GM18907 (cell line): ENCODE results near the gene ZNF683.

Experiments used
- ATAC-seq: cut with Tn5 transposase; IDR thresholded peaks from one replicate; pipeline ENCODE4 v1.9.1; 2021; ENCODE audit warnings: mild to moderate bottlenecking, moderate library complexity; ENCODE audit not compliant: unreplicated experiment

The ZNF683 gene

DNA sequence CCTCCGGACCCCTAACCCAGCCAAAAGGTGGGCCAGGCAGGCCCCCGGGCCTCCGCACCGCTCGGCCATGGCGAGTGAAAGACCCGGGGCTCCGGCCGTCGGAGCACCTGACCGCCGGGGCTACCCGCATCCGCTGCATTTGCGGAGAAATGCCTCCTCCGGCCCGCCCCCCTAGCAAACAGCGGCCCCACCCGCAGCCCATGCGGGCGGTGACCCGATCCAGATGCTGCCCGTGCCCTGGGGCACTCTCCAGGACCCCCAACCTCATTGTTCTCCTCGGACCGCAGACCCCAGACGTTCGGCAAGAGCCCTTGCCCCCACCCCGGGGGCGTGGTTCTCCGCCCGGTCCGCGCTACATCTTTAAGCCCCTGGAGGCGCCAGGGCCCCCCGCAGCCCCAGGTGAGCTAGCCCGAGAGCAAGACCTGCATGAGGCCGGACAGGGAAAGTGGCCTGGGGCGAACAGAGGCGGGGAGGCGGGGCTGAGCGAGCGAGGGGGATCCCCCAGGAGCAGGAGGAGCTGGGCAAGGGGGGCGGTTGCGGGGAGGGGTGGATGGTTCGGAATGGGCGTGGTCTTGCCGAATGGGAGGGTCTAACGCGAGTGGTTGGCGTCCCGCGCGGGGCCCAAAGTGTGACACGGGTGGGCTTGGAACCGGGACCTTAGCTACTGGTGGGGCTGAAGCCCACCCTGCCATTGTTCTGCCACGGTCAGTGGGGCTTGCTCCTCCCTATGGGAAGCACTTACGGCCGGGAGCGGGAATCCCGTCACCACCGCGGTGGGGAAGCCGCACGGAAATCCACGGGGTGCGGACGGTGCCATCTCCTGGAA, 12.4 kb downstream of the ZNF683 start:
- no peak for ATAC-seq

GRCh38 chr1:26358411-26359384, 13.9 kb downstream of the ZNF683 start:
- no peak for ATAC-seq

DNA sequence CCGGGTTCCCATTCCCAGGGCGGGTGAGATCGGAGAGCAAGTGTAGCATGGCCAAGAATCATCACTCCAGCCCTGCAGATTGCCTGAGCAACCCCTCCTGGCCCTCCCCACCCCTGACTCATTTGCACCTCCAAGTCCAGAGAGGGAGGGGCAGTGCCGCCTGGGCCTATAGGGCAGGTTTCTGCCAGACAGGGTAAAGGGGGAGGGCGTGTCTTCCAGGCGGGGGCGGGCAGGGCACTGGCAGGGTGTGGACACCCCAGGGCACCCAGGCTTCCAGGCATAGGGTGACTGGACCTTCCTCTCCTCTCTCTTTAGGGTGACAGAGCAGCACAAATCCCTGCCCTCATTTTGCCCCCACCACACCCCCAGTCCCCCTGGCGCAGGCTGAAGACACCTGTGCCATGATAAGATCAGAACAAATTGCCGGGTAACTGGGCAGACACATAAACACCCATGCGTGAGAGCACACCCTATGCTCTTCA, 15.4 kb downstream of the ZNF683 start:
- no peak for ATAC-seq

DNA sequence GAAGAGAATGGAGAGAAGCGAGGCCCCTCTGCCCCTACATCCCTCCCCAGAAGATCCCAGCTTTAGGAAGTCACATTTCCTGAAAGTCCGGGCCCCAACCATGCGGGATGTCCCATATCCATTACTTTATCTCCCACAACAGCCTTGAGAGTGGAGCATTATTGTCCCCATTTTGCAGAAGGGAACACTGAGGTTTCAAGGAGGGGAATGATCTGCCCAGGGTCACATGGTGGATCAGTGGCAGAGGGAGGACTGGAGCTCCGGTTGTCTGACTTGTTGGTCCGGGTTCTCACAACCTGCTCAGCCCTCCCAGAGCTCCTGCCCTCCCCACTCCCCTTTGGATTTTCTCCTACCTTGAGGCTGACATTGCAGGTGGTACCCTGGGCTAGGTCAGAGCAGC, 16.4 kb downstream of the ZNF683 start:
- ATAC-seq: no peak

DNA sequence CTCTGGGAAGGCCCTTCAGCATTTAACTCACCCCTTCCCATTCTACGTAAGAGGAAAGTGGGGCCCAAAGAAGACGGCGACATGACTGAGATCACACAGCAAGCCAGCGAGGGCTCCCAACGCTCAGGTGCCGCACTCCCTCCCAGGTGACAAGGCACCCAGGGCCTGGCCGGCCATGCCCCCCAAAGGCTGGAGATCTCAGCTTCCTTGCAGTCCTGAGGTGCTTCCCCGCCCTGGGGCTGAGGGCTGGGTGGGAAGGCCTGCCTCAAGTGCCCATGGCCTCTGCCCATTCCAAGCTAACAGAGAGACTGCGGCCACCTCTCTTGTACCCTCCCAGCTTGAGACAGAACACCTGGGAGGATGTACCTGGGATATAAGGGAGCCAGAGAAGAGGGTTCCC, 17.6 kb downstream of the ZNF683 start:
- ATAC-seq: no peak

DNA sequence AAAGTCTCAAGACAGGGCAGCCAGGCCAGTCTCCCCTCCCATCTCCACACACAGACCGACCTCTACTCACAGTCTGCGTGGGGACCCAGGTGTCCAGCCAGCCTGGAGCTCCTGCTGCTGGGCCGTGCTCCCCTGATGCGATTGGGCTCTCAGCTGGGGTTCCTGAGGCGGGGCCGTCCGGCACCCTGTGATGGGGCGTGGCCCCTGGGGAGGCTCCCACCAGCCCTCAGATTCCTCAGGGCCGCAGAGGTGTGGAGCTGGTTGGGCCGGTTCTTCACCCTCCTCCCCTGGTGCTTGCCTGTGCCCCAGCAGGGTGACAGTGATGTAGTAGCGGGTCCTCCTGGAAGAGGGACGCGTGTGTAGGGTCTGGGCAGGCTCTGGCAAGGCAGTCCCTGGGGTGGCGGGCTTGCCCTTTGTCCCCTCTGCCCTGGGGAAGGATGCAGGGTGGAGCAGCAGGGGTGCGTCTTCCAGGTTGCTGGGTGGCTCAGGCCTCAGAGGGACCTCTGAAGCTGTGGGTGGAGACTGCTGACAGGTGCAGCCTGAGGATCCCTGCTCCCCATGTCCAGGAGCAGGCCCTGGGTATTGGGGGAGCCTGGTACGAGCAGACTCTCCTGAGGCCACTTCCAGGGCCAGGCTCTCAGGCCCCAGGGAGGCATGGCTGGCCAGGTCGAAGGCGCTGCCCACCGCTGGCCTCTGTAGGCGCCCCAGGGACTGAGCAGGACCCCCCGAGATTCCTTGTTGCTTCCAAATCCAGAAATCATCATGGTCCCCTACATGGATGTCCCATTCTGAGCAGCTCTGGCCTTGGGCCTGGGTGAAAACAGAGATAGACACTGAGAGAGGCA, 18.4 kb downstream of the ZNF683 start, which contains the start of gene CRYBG2:
TSS of gene CRYBG2 (minus strand) at position 155 of the 845 bp plus-strand sequence. CDS start 7,473 bp downstream, outside the sequence.
- no peak for ATAC-seq

DNA sequence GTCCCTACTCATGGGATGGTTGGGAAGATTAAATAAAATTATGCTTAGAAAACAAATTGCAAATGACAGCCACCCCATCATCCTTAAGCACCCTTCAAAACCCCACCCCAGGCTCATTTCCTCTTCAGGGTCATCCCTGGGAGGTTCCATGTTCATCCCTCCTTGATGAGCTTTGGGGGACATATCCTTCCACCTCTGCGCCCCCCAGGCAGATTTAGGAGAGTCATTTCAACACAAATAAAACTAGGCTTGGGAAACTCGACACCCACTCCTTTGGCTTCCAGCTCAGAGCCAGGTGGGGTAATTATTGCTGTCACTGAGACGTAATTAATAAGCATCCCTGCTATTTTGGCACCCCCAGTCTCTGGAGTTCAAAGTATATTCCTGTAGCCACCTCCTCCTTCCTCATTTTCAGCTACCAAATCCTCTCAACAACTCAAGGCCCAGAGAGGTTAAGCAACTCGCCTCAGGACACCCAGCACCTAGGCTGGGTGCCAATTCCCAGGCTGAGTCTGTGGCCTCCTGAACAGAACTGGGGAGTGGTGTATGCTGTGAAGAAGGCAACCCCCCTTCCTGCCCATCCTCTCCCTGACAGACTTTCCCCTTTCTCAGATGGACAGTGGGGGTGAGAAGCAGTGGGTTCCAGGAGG, 19.2 kb downstream of the ZNF683 start:
- no peak for ATAC-seq

GRCh38 chr1:26352338-26352679, 20.2 kb downstream of the ZNF683 start:
- no peak for ATAC-seq

GRCh38 chr1:26351590-26352337, 20.8 kb downstream of the ZNF683 start:
- ATAC-seq: no peak

DNA sequence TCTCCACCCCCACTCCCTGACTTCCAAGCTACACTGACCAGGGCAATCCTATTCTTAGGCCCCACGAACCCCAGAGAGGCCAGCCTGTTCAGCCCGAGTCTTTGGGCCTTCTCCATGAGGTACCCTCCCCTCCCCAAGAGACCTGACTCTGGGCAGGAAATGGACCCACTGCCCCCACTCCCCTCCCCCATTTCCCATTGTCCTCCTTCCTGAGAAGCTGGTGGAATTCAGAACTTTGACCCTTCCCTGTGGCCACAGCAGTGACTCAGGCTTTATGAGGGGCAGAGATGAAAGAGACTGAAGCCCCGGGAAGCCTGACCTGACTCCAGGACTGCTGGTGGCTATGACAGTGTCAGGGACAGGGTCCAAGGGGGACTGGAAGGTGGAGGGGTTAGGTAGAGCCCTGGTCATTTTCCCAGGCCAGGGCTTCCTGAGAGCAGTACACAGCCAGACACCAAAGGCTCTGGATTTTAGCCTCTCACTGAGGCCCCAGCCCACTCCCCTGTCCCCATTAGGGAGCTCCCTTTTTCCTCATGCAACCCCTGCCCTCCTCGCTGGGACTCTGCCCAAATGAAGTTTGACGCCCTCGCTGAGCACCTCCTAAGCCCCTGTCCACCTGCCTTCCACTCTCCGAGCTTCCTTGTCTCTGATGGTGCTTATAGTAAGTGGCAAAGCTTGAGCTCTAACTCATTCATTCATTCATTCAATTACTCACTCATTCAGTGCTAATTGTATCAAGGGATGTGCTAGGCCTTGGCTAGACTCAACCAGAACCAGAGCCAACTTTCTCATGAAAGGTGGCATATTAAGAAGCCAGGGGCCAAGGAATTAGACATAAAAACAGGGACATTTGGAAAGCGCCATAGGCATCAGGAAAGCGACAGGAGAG, 21.6 kb downstream of the ZNF683 start:
- no peak for ATAC-seq

GRCh38 chr1:26350343-26350700, 22.2 kb downstream of the ZNF683 start:
- no peak for ATAC-seq

DNA sequence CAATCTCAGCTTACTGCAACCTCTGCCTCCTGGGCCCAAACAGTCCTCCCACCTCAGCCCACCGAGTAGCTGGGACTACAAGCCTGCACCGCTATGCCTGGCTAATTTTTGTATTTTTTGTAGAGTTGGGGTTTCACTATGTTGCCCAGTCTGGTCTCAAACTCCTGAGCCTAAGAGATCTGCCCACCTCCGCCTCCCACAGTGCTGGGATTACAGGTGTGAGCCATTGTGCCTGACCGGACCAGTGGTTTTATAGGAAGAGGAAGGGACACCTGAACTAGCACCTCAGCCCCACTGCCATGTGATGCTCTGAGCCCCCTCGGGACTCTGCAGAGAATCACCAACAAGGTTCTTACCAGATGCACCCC, 22.7 kb downstream of the ZNF683 start:
- ATAC-seq: no peak

- no peak for ATAC-seq
Measured at GRCh38 chr1:26349188-26349876, 23.2 kb downstream of the ZNF683 start.

- ATAC-seq: no peak
Measured at GRCh38 chr1:26346274-26347033, 26.1 kb downstream of the ZNF683 start.

DNA sequence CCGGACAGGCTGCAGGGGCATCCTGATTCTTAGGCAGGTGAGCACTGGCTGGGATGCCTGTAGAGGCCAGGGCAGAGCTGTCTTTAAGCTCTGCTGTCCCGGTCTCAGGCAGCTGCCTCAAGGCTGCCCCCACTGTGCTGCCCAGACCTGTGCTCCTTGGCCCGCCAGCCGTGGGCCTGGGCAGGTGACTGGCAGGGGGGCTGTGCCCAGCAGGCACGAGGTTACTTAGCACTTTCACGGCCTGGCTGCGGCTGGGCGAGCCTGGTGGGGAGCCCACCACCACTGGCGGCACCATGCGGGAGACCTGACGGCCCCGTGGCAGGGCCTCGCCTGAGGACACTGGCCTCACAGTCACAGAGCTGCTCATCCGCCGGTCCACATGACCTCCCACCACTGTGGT, 26.8 kb downstream of the ZNF683 start:
- ATAC-seq: no peak

GRCh38 chr1:26344147-26344920, 28.2 kb downstream of the ZNF683 start:
- ATAC-seq: no peak

DNA sequence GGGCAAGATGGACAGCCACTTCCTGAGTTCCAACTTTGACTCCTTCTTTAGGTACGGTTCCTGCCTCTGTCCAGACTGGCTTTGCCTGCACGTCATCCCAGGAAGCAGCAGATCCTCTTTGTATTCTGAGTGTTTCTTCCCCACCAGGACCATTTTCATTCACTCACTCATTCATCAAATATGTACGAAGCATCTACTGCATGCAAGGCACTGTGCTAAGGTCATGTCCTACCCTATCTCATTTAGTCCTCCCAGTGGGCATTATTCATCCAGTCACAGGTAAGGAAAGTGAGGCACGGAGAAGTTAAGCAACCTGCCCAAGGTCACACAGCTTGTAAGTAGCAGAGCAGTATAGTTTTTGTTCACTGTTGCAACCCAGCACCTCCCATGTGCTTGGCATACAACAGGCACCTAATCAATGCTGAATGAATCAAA, 32.5 kb downstream of the ZNF683 start:
- no peak for ATAC-seq
